G401.6 (cell line): ENCODE data around the gene ASZ1.
"Not testable (repeated sequence)": the region's sequence is repeated elsewhere in the genome, so short reads cannot be mapped to it uniquely, and the experiment has no call there.

ENCODE experiments used
- FAIRE-seq: peaks from 2 replicates; lab custom pipeline; 2012; peaks lifted over from hg19 to GRCh38; lab: Jason Lieb, UNC

ASZ1 gene, protein sequence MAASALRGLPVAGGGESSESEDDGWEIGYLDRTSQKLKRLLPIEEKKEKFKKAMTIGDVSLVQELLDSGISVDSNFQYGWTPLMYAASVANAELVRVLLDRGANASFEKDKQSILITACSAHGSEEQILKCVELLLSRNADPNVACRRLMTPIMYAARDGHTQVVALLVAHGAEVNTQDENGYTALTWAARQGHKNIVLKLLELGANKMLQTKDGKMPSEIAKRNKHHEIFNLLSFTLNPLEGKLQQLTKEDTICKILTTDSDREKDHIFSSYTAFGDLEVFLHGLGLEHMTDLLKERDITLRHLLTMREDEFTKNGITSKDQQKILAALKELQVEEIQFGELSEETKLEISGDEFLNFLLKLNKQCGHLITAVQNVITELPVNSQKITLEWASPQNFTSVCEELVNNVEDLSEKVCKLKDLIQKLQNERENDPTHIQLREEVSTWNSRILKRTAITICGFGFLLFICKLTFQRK

DNA sequence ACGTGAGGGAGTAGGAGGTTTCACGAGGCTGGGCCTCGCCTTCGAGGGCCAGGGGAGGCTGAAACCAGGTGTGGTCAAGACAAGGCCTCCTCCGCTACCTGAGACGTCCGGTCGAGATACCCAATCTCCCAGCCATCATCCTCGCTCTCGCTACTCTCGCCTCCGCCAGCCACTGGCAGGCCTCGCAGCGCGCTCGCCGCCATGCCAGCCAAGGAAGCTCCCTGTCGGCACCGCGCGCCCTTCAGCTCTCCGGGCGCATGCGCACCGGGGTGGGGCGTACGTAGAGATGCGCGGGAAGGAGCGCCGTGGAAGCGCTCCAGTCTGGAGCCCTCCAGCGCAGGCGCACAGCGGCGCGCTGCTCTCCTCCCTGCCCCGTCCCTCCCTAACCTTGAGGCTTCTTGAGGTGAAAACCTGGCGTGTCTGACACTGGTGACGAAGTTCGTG is at the start of gene ASZ1:
TSS of gene ASZ1 (minus strand) at position 236 of the 444 bp plus-strand sequence. CDS start at position 203, 33 bp downstream.
- FAIRE-seq, result no peak

DNA sequence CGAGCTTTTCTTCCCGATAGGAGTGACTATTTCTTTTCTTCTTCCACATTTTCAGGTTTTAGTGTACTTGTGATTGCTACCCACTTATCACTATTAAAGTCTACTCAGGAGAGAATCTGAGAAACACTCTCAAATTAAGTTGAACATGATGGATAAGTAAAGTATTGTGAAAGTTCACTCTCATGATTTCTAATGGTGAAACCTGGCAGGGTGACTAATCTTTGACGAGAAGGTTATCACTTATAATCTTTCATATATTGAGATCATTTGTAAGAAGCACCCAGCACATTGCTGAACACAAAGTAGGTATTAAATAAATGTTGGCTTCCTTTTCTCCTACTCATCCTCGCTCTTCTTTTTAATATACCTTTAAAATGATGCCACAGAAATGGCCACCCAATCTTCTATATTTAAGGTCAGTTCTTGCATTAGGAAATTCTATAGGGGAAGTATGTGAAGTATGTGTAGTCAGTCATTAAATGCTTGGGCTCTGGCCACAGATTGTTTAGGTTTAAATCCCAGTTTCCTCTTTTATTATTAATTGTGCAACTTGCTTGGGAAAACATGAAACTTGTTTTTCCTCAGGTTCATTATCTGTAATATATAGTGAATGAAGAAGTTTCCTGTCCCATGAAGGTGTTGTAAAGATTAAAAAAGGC is 49.4 kb upstream of the ASZ1 start:
- no peak for FAIRE-seq

DNA sequence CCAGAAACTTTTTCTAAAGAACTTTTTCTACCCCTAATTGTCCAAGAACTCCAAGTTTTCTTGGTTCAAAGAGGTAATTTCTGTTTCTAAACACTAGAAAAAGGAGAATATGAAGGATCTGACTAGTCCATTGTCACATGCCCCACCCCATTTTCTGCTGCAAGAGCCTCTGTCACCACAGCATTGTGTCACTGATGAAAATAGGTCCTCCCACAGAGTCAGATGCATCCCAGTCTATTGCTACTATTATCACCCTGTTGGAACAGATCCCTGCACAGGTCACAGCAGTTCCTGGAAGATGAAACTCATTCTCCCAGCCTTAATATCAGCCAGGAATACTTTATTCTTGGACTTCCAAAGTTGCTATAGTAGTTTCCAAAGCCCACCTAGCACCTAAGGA is 45.0 kb upstream of the ASZ1 start:
- FAIRE-seq, result no peak

DNA sequence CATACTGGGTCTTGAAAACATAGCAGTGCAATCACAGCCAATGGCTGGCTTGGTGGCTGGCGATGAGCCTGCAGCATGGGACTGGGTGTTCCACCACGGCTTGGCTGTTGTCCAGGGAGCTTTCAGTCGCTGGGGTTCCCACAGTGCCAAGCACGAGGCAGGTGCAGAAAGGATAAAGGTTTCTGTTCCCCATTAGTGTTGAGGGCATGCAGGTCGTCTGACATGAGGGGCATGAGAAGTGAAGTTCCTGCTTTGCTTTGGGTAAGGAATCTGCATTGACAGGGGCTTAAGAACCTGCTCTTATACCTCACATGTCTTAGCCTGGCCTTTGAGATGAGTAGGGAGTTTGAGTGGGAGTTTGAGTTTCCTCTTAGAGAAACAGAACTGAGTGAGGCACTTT is 43.5 kb upstream of the ASZ1 start:
- no peak for FAIRE-seq

DNA sequence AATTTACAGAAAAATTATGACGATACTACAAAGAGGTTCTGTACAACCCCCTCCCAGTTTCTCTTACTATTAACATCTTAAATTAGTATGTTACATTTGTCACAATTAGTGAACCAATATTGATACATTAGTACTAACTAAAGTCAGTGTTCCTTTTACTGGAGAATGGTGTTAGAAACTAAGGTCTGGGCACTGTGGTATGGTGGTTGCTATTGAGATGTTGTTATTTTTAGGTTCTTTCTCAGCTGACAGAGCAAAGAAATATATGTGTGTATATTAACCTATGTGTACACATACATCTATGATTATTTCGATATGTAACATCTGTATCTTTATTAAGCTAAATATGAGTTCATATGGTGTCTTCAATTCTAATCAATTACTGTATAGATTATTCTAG is 40.9 kb upstream of the ASZ1 start:
- FAIRE-seq, result no peak

DNA sequence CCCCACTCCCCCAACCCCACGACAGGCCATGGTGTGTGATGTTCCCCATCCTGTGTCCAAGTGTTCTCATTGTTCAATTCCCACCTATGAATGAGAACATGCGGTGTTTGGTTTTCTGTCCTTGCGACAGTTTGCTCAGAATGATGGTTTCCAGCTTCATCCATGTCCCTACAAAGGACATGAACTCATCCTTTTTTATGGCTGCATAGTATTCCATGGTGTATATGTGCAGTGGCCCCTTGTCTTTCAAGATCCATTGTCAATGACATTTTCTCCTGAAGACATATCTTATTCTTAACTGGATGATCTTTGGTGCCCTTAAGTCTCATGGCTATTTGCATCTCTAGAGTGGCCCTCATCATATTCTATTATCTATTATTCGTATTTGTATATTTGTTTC is 33.5 kb upstream of the ASZ1 start:
- not testable (repeated sequence) for FAIRE-seq

DNA sequence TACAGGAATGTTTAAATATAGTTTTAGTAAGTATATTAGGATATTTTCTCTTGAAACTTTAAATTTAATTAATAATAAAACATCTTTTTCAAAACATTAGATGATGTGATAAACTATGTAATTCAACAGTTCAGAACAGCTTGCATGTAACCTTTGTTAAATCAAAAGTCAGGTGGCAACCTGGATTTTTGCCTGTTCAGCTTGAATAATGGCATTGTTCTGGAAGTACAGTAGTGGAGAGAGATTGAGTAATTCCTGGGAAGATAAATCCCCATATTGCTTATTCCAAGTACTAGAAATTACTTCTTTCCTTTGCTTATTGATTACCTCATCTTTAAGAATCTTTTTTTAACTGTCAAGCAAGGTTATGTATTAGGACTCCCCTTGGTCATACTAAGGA is 32.4 kb upstream of the ASZ1 start:
- FAIRE-seq, result no peak

DNA sequence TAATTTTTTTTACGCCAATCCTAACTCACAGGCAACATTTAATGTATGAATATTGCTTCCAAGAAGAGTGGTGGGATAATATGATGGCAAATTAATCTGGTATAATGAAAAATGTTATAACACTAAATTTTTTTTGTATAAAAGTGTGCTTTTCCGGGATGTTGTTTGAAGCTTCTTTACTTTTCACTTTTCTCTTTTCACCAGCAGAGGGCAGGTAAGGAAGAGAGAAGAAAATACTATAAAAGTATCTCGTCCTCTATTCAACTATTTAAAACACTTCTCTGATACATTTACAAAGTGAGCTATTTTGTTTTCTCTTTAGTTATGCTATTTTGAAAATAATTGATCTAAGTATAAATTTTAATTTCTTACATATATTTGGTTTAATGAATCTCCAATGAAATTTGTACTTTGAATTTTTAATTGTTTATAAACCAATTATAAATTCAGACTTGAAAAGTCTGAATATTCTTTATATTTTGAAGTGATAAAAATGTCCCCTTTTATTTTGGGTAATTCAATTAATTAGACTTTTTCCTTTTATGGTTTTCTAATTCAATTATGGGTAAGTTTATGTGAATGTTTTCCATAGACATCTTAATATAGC is 31.8 kb upstream of the ASZ1 start:
- peak; percentile 91 for FAIRE-seq

DNA sequence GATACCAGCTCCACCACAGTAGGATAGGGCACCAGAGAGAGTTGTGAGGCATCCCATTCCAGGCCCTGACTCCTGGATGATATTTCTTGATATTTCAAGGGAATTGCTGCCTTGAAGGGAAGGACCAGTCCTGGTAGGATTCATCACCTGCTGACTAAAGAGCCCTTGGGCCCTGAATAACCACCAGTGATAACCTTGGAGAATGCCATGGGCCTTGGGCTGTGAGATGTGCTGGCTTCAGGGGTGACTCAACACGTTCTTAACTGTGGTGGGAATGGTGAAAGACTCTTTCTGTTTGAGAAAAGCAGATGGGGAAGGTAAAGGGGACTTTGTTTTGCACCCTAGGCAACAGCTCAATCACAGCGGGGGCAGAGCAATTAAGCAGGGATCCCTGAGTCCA is 21.4 kb upstream of the ASZ1 start:
- no peak for FAIRE-seq

DNA sequence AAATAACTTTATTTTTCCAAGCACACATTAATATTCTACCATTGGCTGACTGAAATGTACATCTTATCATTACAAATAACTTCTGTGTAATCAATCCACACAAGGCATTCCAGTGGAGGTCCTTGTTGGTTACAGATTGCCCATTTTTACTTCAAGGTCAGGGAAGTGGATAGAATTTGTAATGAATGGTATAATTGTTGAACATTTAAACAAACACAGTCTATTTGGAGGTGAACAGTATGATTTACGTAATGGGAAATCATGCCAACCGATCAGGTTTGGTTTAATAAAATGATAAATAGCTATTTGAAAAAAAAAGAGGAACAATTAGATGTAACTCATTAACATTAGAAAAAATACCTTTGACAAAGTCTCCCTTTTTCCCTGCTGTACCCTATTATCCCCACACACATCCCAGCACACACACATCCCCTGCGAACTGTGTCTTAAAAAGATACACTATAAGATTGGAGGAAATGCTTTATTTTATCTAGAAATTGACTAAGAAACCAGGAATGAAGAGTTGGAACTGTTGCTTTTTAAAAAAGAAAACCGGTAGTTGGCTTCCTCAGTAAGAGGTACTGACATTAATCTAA is 19.0 kb upstream of the ASZ1 start:
- FAIRE-seq, result no peak

DNA sequence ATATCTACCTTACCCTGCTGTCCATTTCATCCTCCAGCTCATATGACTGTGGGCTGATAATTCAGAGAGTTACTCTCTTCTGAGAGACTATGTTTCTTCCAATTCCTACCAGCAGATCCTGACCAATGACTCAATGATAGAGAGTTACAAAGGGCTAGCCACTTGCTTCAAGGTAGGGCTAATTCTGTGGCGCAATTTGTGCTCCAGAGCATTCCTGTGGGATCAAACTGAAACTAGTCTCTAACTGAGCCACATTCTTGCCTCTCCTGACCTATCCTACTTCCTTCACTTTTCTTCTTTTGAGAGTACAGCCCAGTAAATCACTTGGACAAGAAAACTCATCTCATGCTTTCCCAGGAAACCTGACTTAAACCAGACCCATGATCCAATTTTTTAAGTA is 17.9 kb upstream of the ASZ1 start:
- no peak for FAIRE-seq

DNA sequence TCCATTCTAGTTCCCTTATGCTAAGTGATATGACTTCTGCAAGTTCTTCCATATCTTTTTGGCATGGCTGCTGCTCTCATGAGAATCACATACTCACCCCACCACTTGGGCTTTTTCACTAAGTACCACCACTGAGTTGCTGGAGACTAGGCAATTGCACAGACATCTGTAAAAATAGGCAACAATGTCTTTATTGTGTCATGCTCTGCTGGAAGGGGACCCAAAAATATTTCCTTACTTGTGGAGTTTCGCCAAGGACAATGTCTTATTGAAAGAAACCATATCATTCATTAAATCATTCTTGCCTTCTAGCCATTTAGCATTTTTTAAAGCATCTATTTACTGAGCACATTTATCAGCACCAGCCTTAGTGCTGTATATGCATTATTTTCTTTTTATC is 17.4 kb upstream of the ASZ1 start:
- no peak for FAIRE-seq

DNA sequence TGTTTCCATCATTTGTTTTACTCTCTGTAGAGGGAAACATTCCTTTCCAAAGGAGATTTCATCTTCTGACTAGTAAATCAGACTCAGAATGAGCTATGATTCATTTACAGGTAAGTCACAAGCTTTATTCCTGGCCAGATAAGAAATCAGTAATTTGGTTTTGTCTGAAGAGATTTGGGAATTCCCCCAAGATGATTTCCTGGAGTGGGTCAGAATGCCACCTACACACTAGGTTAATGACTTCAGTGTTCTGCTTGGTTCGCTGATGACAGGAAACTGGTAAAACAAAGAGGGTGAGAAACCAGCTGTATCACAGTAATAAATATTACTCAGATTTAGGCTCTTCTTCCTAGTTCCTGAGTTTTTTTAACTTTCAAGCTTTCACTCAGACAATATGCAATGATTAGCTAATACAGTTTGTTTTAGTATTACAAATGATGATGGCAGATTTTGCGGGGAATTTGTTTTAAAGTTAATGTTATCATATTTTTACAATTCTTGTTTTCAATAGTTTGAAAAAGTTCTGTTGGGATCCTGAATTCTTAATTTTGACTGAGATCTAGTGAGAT is 8.3 kb upstream of the ASZ1 start:
- FAIRE-seq, result no peak

DNA sequence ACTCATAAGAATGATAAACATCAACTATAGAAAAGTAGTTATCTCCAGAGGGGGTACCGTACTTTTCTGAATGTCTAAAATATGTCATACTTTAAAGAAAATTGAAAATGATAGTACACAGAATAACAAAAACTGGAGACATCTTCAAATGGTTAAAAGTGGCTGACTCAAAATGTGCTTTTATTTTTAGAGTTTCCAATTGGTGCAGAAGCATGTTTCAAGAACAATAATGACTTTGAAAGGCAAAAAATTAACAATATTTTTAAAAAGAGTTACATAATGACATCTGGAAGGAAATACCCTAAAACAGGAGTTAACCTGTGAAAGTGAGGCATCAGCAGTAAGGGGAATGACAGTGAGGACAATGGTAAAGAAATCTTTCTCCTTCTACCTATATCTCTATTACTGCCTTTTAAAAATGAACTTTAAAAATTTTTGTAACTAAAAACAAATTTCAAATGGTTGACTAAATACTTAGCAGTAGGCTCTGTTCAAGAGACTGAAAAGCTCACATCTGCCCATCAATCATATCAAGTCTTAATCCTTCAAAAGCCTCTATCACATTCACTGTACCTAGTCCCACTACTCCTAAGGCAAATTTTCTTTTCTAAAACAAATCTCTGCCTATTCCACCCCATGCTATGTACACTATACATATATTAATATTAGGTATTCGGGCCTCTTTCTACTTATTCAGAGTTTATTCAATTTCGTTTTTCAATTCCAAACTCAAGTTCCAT is 3.0 kb downstream of the ASZ1 start:
- FAIRE-seq, result no peak

DNA sequence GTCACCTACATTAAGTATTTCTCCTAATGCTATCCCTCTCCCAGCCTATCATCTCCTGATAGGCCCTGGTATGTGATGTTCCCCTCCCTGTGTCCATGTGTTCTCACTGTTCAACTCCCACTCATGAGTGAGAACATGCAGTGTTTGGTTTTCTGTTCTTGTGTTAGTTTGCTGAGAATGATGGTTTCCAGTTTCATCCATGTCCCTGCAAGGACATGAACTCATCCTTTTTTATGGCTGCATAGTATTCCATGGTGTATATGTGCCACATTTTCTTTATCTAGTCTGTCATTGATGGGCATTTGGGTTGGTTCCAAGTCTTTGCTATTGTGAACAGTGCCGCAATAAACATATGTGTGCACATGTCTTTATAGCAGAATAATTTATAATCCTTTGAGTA is 12.7 kb downstream of the ASZ1 start:
- not testable (repeated sequence) for FAIRE-seq

DNA sequence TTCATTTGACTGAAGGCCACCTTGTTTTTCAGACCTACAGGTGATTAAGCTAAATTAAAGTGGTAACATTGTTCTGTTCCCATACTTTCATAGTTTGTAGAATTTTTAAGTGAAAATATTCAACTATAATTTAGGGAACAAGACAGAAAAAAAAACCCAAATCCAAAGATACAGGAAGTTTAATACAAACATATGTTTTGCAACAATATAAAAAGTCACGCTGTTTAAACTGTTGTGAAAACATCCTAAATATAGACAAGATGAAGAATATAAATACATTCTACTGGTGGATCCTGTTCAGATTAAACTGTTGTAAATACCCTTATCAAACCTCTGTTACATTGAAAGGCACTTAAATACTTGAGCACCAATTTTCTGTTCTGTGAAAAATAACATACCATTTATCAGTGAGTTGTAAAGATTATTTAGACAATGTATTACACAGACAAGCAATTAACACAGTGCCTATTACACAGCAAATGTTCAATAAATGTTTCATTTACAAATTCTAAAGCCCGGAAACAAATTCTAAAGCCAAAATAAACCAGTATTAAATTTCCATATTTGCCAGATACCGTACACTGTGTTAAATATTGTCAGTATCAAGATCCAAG is 14.2 kb downstream of the ASZ1 start:
- no peak for FAIRE-seq

DNA sequence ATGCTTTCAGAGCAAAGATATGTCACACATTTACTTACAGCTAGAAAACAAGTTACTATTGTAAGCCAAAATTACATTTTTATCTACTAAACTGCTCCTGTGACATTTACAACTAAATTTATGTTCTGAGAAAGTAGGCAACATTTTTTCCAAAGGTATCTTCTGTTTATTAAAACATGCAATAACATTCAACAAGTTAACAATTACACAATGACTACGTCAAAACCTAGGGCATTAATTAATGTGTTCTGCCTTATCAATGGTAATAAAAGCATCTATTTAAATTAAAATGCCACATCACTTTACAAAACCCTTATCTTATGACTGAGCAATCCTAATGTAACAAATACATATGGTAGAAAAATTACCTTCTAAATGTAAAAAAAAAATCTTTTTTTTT is 14.9 kb downstream of the ASZ1 start:
- no peak for FAIRE-seq

DNA sequence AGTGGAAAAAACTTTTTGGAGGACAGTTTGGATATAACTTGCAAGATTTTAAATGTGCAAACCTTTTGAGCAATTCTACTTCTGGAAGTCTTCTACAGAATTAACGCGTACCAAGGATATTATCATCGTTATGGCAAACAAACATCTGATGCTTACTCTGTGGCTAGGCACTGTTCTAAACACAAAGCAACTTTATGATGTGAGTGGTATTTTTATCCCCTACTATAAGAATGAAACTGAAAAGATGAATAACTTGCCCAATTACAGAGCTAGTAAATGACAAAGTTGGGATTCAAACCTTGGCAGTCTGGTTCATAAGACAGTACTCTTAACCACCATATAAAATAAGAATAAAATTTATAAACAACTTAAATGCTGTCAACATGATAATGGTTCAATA is 15.8 kb downstream of the ASZ1 start:
- no peak for FAIRE-seq

DNA sequence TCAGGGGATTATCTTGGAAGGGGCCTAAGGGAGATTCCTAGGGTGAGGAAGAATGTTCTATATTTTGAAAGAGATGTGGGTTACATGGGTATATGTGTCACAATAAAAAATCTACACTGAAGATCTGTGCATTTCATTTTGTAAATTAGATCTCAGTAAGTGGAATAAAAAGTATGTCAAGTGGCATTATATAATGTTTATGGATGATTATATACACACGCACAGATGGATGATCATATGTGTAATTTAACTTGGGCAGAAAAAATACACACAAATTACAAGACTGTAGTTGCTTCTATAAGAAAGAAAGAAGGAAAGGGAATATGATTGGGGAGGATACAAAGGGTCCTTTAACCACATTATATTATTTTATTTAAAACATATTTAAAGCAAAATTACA is 18.5 kb downstream of the ASZ1 start:
- no peak for FAIRE-seq

DNA sequence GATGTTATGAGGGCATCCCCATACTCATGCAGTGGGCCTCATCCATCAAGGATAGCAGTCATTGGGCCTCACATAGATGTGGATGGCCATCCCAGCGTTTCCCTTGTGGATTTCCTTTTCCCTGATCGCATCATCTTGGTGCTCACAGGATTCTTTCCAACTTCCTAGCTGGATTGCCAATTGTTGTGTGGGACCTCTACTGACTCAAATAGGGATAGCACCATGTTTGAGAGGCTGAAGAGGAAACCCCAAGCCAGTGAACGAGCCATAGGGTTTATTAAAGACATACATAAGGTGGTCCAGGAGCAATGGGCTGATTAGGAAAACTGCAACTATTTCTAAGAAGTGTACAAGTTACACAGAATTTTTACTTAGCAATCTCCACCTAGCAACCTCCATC is 21.8 kb downstream of the ASZ1 start:
- no peak for FAIRE-seq

DNA sequence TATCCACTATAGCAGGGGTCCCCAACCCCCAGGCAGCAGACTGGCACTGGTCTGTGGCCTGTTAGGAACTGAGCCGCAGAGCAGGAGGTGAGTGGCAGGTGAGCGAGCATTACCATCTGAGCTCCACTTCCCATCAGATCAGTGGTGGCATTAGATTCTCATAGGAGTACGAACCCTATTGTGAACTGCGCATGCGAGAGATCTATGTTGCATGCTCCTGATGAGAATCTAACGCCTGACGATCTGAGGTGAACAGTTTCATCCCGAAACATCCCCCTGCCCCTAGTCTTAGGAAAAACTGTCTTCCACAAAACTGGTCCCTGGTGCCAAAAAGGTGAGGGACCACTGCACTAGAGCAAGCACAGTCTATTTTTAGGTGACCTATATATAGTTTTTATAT is 23.6 kb downstream of the ASZ1 start:
- no peak for FAIRE-seq
